Upper lobe of left lung (tissue), 6 donors: ENCODE measurements around the gene MARVELD3. TPM values are rescaled to one million over a fixed set of nuclear protein-coding genes. Genes with fewer than 3 reads are reported as not detected.
"Not testable (repeated sequence)": the region's sequence is repeated elsewhere in the genome, so short reads cannot be mapped to it uniquely, and the experiment has no call there.

ENCODE experiments used
- ATAC-seq, 2 donors: fragments of 200-7000 bp; cut with Tn5 transposase; one replicate each; pipeline ENCODE4 v1.9.1; 2022; ENCODE audit warnings: mild to moderate bottlenecking in 2 of 2, moderate library complexity in 2 of 2; ENCODE audit not compliant: low FRiP score in 2 of 2
- DNase-seq, 2 donors: peaks; one replicate each; pipeline ENCODE4 v3.0.0-alpha.2; 2019 to 2020
- H3K27ac ChIP-seq, 4 donors: fragments of 200-600 bp; sonication (generic); one replicate each; pipeline ENCODE4 v1.5.1; 2016 to 2019
- H3K27me3 ChIP-seq, 4 donors: fragments of 200-600 bp; sonication (generic); one replicate each; pipeline ENCODE4 v1.5.1; 2017 to 2019
- H3K36me3 ChIP-seq, 4 donors: fragments of 200-600 bp; sonication (generic); one replicate each; pipeline ENCODE4 v1.5.1; 2016 to 2019
- H3K4me1 ChIP-seq, 4 donors: fragments of 200-600 bp; sonication (generic); one replicate each; pipeline ENCODE4 v1.5.1; 2018 to 2019
- H3K4me3 ChIP-seq, 4 donors: fragments of 200-600 bp; sonication (generic); one replicate each; pipeline ENCODE4 v1.5.1; 2017 to 2019; ENCODE audit warnings: mild to moderate bottlenecking in 2 of 4, moderate library complexity in 1 of 4
- H3K9me3 ChIP-seq, 4 donors: fragments of 200-600 bp; sonication (generic); one replicate each; pipeline ENCODE4 v1.5.1; 2018 to 2019
- POLR2A ChIP-seq, 4 donors: fragments of 450-650 bp; IDR thresholded peaks; one replicate each; pipeline ENCODE4 v1.5.1; 2016 to 2017; ENCODE audit warnings: antibody characterized with exemption in 4 of 4, mild to moderate bottlenecking in 2 of 4
- WGBS, 2 donors: methylation state at CpG; one replicate each; pipeline ENCODE4 v1.1.5; 2017 to 2018; 5-methylcytosine and 5-hydroxymethylcytosine counted together
- small RNA-seq, 4 donors: library from RNA; depleted of rRNA; stranded (forward); fragments of <200 nt; gene quantifications; one replicate each; pipeline ENCODE3, GENCODE V24; 2016
- total RNA-seq, 6 donors: library from RNA; depleted of rRNA in 4 of 6; stranded (reverse); fragments of >200 nt in 4 of 6; gene quantifications; one replicate each; pipeline versions ENCODE4 v1.1.0 to v1.2.1, GENCODE V29; 2016 to 2021
- donor health status: DM: no; HTN: no; CAD: no; lungs with moderate emphysema.
- donor health status: DM: no; HTN: yes; CAD: no; lungs with severe emphysema.

Gene MARVELD3
- total RNA-seq, 6 donors from 2014 or later, result 5.5 to 24.1 (median 13.6) TPM

DNA sequence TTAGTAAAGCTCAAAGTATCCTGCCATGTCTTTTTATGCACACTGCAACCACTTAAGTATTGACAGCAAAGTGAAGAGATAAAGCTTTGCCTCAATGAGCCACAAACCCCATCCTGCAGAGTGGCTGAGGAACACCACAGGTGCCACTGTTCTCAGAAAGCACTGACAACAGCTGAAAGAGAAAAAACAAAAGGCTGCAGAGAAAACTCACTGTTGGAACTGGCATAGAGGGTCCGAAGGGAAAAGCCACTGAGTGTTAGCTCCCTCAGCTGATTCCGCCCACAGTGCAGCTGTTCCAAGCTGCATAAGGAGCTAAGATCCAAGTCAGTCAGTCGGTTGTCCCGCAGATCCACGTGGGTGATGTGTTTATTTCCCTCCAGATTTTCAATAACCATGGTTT is 50.3 kb downstream of the MARVELD3 start:
- Histone ChIP-seq H3K4me3 (no peak overlapping the region), H3K27me3 (no peaks in the 10 kb centered on the region), H3K27ac (no peak overlapping the region), H3K9me3 (no peaks in the 10 kb centered on the region), H3K36me3 (peaks cover 0 to 67% (median 23%) of the 10 kb centered on the region in 4 donors), H3K4me1 (no peaks in the 10 kb centered on the region)
- TF ChIP-seq POLR2A (IDR thresholded peaks at IDR 0.05), result no peak
- ATAC-seq (no peak), DNase-seq (no peak)
- WGBS, 2 donors, result 94 to 95% methylated on average over 5 of the region's 5 CpGs

GRCh38 chr16:71681360-71681759 is 55.4 kb downstream of the MARVELD3 start:
- Histone ChIP-seq H3K4me3 (no peak overlapping the region), H3K4me1 (no peaks in the 10 kb centered on the region), H3K36me3 (peaks cover 0 to 57% (median 22%) of the 10 kb centered on the region in 4 donors), H3K9me3 (no peaks in the 10 kb centered on the region), H3K27me3 (no peaks in the 10 kb centered on the region), H3K27ac (no peak overlapping the region)
- no peak for TF ChIP-seq POLR2A (IDR thresholded peaks at IDR 0.05)
- ATAC-seq, result no peak
- no peak for DNase-seq
- WGBS, 2 donors, result 80 to 88% methylated on average over 2 of the region's 2 CpGs

DNA sequence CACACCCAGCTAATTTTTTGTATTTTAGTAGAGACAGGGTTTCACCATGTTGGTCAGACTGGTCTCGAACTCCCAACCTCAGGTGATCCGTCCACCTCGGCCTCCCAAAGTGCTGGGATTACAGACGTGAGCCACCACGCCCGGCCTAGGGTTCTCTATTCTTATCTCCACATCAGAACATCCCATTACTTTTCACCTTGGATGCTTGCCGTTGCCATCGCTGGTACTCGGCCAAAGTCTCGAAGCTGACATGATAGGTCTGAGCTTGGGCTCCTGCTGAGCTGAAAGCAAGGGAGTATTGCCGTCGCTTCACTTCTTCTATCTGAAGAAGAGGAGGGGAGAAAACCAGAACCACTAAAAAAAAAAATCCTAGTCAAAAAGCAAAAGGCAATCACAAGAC is 58.3 kb downstream of the MARVELD3 start:
- H3K36me3 ChIP-seq, result peaks cover 0 to 52% (median 12%) of the 10 kb centered on the region in 4 donors
- not testable (repeated sequence) for H3K4me1 ChIP-seq, H3K4me3 ChIP-seq, H3K9me3 ChIP-seq, H3K27ac ChIP-seq, H3K27me3 ChIP-seq, ATAC-seq, DNase-seq
- 94 to 98% methylated on average over 12 of the region's 12 CpGs for WGBS, 2 donors

Small RNA genes within 50 kb of the gene (small RNA-seq; reads per million reads assigned to genes)
- gene RNU6-208P, result 0 reads per million in 4 donors

Other genes starting within 250 kb of the MARVELD3 start
- not detected for gene TLE7, start 184.1 kb upstream of the MARVELD3 start, total RNA-seq
- 10 to 100 TPM in 3 of 6 donors, 1 to 10 TPM in 3; 7.1 to 28.3 (median 12.5) TPM for gene ZNF23, start 163.9 kb upstream of the MARVELD3 start, total RNA-seq
- 10 to 100 TPM in 5 of 6 donors, 1 to 10 TPM in 1; 9.4 to 44.0 (median 18.6) TPM for gene ZNF19, start 136.9 kb upstream of the MARVELD3 start, total RNA-seq
- gene CHST4, start 99.8 kb upstream of the MARVELD3 start, total RNA-seq, result 1 to 10 TPM in 1 of 6 donors, under 1 TPM in 2, not detected in 3; 0.34 to 2.2 (median 0.98) TPM
- gene TAT, start 49.1 kb upstream of the MARVELD3 start, total RNA-seq, result under 1 TPM in 4 of 6 donors, not detected in 2; 0.15 to 0.88 (median 0.54) TPM
- 10 to 100 TPM in 2 of 6 donors, 1 to 10 TPM in 4; 4.2 to 12.6 (median 8.4) TPM for gene PHLPP2, start 98.5 kb downstream of the MARVELD3 start, total RNA-seq
- 100 to 1,000 TPM in 2 of 6 donors, 10 to 100 TPM in 4; 63.7 to 145 (median 88.6) TPM for gene AP1G1, start 182.7 kb downstream of the MARVELD3 start, total RNA-seq
- 10 to 100 TPM; 22.0 to 31.2 (median 29.1) TPM for gene ATXN1L, start 219.8 kb downstream of the MARVELD3 start, total RNA-seq